Mammary epithelial cell (primary cell): ENCODE results near the gene AHRR.

Source experiments
- EZH2 ChIP-seq: IDR thresholded peaks from 2 replicates; pipeline ENCODE4 v1.6.1; 2012; ENCODE audit warnings: low read length, inconsistent platforms, borderline replicate concordance
- TF ChIP-seq, protein P1 (sequence below), 2 donors: IDR thresholded peaks in 1 of 2; conservative IDR thresholded peaks in 1 of 2; 2 replicates each; pipeline ENCODE4 v1.5.1; 2011 to 2012; ENCODE audit warnings: inconsistent platforms in 2 of 2, low read length in 2 of 2, mild to moderate bottlenecking in 2 of 2, control low read depth in 1 of 2, low read depth in 1 of 2; ENCODE audit not compliant: insufficient read depth in 1 of 2; ENCODE audit errors: extremely low read depth in 1 of 2

DNA sequence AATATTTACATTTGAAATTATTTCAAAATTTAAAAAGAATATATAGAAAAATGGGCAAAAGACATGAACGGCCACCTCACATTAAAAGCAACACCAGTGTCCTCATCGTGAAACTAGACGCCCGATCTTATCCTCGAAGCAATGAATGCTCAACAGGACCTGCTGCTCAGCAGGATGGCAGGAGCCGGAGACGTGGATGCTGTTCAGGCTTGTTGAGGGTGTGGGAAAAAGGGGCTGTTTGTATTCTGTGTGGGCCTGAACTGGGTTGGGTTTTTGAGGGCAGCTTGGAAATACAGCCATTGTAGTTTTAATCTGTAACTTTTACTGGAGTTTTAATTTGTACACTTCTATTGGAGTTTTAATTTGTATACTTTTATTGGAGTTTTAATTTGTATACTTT is 141.8 kb downstream of the AHRR start:
- TF ChIP-seq, protein P1, sequence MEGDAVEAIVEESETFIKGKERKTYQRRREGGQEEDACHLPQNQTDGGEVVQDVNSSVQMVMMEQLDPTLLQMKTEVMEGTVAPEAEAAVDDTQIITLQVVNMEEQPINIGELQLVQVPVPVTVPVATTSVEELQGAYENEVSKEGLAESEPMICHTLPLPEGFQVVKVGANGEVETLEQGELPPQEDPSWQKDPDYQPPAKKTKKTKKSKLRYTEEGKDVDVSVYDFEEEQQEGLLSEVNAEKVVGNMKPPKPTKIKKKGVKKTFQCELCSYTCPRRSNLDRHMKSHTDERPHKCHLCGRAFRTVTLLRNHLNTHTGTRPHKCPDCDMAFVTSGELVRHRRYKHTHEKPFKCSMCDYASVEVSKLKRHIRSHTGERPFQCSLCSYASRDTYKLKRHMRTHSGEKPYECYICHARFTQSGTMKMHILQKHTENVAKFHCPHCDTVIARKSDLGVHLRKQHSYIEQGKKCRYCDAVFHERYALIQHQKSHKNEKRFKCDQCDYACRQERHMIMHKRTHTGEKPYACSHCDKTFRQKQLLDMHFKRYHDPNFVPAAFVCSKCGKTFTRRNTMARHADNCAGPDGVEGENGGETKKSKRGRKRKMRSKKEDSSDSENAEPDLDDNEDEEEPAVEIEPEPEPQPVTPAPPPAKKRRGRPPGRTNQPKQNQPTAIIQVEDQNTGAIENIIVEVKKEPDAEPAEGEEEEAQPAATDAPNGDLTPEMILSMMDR (conservative IDR thresholded peaks at IDR 0.05 in 1 of 2, IDR thresholded peaks at IDR 0.05 in 1 of 2; ENCODE audit: extremely low read depth in 1 of 2, insufficient read depth in 1 of 2, low read depth in 1 of 2, low read length in 2 of 2): no peak
- no peak for TF ChIP-seq EZH2
